AG09319 (cell line): ENCODE data around the gene MKI67.

Experiments
- DNase-seq: peaks from one replicate; pipeline ENCODE4 v3.0.0-alpha.2; 2010; ENCODE audit warnings: low read depth; ENCODE audit errors: extremely low read depth
- TF ChIP-seq, protein P1 (sequence below): IDR thresholded peaks from 2 replicates; pipeline ENCODE4 v1.5.1; 2011; ENCODE audit warnings: low read depth, mild to moderate bottlenecking, inconsistent platforms, low read length, moderate library complexity

The MKI67 gene

DNA sequence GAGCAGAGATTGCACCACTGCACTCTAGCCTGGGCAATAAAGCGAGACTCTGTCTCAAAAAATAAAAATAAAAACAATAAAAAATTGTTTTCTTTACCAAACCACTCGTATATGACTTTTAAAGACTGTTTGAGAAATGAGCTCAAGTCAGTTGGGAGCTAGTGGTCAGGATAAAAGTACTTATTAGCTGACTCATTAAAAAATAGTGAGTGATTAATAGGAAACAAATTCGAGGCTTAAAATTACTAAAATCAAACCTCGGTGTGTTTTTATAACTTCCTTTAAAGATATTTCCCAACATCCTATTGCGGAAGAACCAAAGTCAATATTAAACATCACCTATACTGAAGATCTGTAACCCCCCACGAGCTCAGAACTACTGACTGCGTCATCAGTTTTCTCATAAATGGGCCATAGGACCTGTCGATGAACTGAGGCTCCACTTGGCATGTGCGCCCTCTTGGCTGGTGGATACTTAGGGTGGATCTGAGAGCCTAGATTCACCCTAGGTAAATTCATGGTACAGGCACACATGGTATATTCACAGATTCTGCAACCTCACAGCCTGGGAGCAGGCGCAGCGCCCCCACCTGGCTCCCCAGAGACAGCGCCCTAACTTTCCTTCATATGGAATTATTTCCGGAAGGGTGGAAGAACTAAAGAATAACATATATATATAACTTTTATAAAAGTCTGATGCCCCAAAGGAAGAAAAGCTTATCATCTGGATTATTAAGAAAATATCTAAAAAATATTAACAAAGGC is 9.2 kb downstream of the MKI67 start:
- no peak for DNase-seq
- TF ChIP-seq, protein P1, sequence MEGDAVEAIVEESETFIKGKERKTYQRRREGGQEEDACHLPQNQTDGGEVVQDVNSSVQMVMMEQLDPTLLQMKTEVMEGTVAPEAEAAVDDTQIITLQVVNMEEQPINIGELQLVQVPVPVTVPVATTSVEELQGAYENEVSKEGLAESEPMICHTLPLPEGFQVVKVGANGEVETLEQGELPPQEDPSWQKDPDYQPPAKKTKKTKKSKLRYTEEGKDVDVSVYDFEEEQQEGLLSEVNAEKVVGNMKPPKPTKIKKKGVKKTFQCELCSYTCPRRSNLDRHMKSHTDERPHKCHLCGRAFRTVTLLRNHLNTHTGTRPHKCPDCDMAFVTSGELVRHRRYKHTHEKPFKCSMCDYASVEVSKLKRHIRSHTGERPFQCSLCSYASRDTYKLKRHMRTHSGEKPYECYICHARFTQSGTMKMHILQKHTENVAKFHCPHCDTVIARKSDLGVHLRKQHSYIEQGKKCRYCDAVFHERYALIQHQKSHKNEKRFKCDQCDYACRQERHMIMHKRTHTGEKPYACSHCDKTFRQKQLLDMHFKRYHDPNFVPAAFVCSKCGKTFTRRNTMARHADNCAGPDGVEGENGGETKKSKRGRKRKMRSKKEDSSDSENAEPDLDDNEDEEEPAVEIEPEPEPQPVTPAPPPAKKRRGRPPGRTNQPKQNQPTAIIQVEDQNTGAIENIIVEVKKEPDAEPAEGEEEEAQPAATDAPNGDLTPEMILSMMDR = no peak

DNA sequence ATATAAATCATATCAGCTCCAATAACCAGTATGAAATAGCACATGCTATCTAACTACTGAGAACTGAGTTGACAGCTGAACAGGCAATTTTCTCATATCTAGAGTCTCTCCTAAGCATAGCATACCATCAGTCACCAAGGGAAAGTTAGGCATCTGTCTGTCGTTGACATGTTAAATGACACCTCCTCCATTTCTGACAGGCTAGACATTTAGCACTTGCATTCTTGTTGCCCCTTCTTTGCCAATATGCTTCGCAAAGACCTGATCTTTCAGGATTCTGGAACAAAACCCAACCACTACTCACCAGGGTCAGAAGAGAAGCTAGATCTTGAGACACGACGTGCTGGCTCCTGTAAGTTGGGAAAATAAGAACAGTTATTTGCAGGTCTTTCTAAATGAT is 10.0 kb downstream of the MKI67 start:
- TF ChIP-seq, protein P1 = no peak

DNA sequence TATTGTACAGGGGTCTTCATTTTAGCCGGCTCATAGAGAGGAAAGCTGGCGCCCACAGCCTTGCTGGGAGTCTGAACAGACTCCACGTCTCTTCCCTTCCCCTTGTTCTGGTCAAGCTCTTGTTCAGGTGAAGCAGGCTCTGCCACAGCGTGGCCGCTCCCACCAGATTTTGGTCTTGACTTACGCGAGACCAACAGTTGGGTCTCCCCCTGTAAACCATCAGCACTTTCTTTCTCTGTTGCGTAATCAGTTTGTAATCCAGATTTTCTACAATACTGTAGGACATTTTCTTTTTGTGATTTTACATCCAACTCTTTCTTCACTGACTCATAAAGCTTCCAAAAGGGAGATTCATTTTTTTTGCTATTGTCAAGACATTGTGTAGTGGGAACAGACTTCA is 10.9 kb downstream of the MKI67 start:
- TF ChIP-seq, protein P1 = no peak
- DNase-seq = no peak

More for the DNA sequence above, 10.0 kb downstream of the MKI67 start:
- no peak for DNase-seq

DNA sequence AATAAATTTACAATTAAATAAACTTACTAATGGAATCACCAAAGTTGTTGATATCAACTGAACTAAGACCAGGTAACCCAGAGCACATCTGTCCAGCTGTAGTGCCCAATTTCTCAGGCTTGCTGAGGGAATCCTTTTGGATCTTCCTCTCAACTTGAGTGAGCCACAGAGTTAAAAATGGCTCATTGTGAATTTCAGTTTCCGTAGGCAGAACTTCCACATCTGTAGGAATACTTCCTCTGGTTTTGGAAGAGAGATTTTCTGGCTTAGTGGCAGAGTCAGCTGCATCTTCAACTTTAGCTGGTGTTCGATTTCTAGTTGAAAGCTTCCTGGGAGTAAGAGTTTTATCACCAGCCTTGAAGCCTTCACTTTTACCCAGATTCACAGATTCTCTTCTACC is 11.3 kb downstream of the MKI67 start:
- no peak for DNase-seq
- TF ChIP-seq, protein P1 = no peak

DNA sequence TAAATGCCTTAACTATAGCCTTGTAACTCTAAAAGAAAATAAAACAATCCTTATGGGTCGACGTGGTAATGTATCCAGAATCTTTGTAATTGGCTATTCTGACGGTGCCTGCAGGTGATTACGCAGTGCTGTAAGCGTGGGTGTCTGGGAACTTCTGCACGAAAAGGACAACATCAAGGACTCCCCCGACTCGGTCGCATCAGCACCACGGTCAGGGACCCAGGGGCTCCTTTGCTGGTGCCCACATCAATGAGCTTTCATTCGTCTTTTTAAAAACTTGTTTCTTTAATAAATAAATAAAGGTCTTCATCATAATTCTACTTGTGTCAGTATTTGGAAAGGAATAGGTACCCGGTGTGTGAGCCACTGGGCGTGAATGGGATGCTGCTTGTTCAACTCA is 13.2 kb downstream of the MKI67 start:
- no peak for DNase-seq
- TF ChIP-seq, protein P1 = no peak

DNA sequence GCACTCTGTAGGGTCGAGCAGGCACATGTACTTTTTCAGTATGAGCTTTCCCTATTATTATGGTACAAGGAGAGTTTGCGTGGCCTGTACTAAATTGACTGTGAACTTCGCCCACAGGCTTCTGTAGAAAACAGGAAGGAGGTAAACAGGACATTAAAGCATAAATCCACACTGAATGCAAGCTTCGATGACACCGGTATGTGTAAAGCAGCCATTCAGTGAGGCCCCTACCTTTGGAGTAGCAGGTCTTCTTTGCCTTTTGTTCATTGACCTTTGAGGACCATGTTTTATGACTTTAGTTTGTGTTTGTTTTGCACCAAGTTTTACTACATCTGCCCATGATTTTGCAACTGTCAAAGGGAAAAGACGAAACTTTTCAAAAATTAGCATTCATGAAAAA is 14.5 kb downstream of the MKI67 start:
- TF ChIP-seq, protein P1 = no peak
- no peak for DNase-seq

DNA sequence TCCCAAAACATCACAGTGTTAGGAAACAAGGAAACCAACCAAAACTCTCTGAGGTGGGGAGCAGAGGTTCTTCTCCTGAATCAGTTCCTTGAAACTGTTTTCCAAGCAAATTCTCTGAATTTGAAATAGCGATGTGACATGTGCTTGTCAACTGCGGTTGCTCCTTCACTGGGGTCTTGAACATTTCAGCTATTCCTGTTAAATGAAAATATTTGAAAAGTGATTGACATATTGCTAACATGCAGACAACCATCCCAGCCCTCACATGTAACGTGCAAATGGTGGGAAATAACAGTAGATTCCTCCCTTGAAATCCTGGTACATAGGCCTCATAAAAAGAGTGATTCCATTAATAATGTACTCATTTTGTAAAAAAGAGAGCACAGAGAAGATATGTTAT is 15.9 kb downstream of the MKI67 start:
- TF ChIP-seq, protein P1 = no peak
- DNase-seq = no peak
